K562 (cell line): ENCODE results near the gene DNAAF2. TPM values are rescaled to one million over a fixed set of nuclear protein-coding genes. Genes with fewer than 3 reads are reported as not detected.

Experiments
- ATF7 ChIP-seq: fragments of 450-650 bp; IDR thresholded peaks from 2 replicates; pipeline ENCODE4 v1.7.1; 2014; ENCODE audit warnings: mild to moderate bottlenecking, moderate library complexity
- C11orf30 ChIP-seq: fragments of 450-650 bp; IDR thresholded peaks from 2 replicates; pipeline ENCODE4 v1.6.1; 2016; ENCODE audit warnings: low read depth, mild to moderate bottlenecking
- DMBX1 ChIP-seq: fragments of 250-450 bp; sonication (Bioruptor Pico); IDR thresholded peaks from 2 replicates; pipeline ENCODE4 v1.8.0; 2022; ENCODE audit warnings: inconsistent platforms, mild to moderate bottlenecking, moderate library complexity, borderline replicate concordance
- EGR1 ChIP-seq: fragments of 450-650 bp; conservative IDR thresholded peaks from 2 replicates; pipeline ENCODE4 v1.6.1; 2017; ENCODE audit warnings: mild to moderate bottlenecking
- EWSR1 ChIP-seq: fragments of 450-650 bp; IDR thresholded peaks from 2 replicates; pipeline ENCODE4 v1.6.1; 2018; ENCODE audit warnings: borderline replicate concordance, mild to moderate bottlenecking, low read depth, moderate library complexity; ENCODE audit not compliant: partially characterized antibody
- FOXJ2 ChIP-seq: fragments of 200-800 bp; sonication (Bioruptor generic); IDR thresholded peaks from 2 replicates; pipeline ENCODE4 v1.6.1; 2016; ENCODE audit warnings: missing genetic modification characterization, missing compliant biosample characterization
- MCM3 ChIP-seq: fragments of 450-650 bp; IDR thresholded peaks from 2 replicates; pipeline ENCODE4 v1.6.1; 2016
- POLR3G ChIP-seq: IDR thresholded peaks from 2 replicates; pipeline ENCODE4 v1.6.1; 2011; ENCODE audit not compliant: insufficient read length, insufficient replicate concordance; ENCODE audit errors: extremely low read depth
- SMC3 ChIP-seq: conservative IDR thresholded peaks from 2 replicates; pipeline ENCODE4 v1.6.1; 2011; ENCODE audit warnings: low read depth, low read length, improper control_type of control experiment; ENCODE audit not compliant: insufficient read depth
- TCF7 ChIP-seq: sonication (generic); IDR thresholded peaks from 2 replicates; pipeline ENCODE4 v1.6.1; 2016; ENCODE audit warnings: antibody characterized with exemption, borderline replicate concordance
- TFE3 ChIP-seq: fragments of 450-650 bp; formaldehyde crosslinking; IDR thresholded peaks from 2 replicates; pipeline ENCODE4 v1.4.0; 2020; ENCODE audit warnings: mild to moderate bottlenecking, mixed read lengths
- ZNF253 ChIP-seq: fragments of 250-450 bp; sonication (Bioruptor Pico); conservative IDR thresholded peaks from 2 replicates; pipeline ENCODE4 v1.6.1; 2021; ENCODE audit warnings: mild to moderate bottlenecking
- ZNF551 ChIP-seq: fragments of 250-450 bp; sonication (Bioruptor Pico); IDR thresholded peaks from 2 replicates; pipeline ENCODE4 v1.5.0; 2021; ENCODE audit warnings: mild to moderate bottlenecking, moderate library complexity
- polyA plus RNA-seq, 8 experiments: library from polyadenylated mRNA; depleted of rRNA in 4 of 8; stranded (reverse) in 5 of 8; unstranded in 3 of 8; fragments of >200 nt; fragmentation: Nextera tagmentation in 2 of 8; fragmentation: Illumina TruSeq in 1 of 8; extraction: Ambion mirVana in 2 of 8; extraction: Trizol in 1 of 8; gene quantifications; 2 replicates each; pipeline versions ENCODE4 v1.2.1 to v1.2.3, GENCODE V29; 2011 to 2014; ENCODE audit warnings: inconsistent platforms in 1 of 8, missing spikeins in 1 of 8
- total RNA-seq, 7 experiments: library from RNA; depleted of rRNA in 6 of 7; stranded (reverse); fragments of >200 nt in 6 of 7; fragmentation: Illumina TruSeq in 2 of 7; extraction: Trizol in 2 of 7; gene quantifications; 2 replicates each; pipeline versions ENCODE4 v1.2.1 to v1.2.3, GENCODE V29; 2011 to 2021; ENCODE audit warnings: low replicate concordance in 1 of 7
- TF ChIP-seq, protein P1 (sequence below): fragments of 200-600 bp; sonication (generic); IDR thresholded peaks from one replicate; pipeline ENCODE4 v1.6.1; 2012; ENCODE audit warnings: mild to moderate bottlenecking, low read depth, low read length, inconsistent platforms

The DNAAF2 gene
- total and polyA plus RNA-seq, 9 of the 15 experiments (the other 6 are each of a cell fraction or from before 2014, with no cell fraction given), result 2.4 to 14.6 (median 11.1) TPM

- TF ChIP-seq SMC3, result no peak
- TF ChIP-seq C11orf30, result no peak
- peak; percentile 73; the same call in 1 of the 2 replicates for TF ChIP-seq ZNF551
- TF ChIP-seq ATF7, result no peak
- no peak for TF ChIP-seq FOXJ2
- no peak for TF ChIP-seq MCM3
- TF ChIP-seq EWSR1, result peak; percentile 87
- TF ChIP-seq, protein P1, sequence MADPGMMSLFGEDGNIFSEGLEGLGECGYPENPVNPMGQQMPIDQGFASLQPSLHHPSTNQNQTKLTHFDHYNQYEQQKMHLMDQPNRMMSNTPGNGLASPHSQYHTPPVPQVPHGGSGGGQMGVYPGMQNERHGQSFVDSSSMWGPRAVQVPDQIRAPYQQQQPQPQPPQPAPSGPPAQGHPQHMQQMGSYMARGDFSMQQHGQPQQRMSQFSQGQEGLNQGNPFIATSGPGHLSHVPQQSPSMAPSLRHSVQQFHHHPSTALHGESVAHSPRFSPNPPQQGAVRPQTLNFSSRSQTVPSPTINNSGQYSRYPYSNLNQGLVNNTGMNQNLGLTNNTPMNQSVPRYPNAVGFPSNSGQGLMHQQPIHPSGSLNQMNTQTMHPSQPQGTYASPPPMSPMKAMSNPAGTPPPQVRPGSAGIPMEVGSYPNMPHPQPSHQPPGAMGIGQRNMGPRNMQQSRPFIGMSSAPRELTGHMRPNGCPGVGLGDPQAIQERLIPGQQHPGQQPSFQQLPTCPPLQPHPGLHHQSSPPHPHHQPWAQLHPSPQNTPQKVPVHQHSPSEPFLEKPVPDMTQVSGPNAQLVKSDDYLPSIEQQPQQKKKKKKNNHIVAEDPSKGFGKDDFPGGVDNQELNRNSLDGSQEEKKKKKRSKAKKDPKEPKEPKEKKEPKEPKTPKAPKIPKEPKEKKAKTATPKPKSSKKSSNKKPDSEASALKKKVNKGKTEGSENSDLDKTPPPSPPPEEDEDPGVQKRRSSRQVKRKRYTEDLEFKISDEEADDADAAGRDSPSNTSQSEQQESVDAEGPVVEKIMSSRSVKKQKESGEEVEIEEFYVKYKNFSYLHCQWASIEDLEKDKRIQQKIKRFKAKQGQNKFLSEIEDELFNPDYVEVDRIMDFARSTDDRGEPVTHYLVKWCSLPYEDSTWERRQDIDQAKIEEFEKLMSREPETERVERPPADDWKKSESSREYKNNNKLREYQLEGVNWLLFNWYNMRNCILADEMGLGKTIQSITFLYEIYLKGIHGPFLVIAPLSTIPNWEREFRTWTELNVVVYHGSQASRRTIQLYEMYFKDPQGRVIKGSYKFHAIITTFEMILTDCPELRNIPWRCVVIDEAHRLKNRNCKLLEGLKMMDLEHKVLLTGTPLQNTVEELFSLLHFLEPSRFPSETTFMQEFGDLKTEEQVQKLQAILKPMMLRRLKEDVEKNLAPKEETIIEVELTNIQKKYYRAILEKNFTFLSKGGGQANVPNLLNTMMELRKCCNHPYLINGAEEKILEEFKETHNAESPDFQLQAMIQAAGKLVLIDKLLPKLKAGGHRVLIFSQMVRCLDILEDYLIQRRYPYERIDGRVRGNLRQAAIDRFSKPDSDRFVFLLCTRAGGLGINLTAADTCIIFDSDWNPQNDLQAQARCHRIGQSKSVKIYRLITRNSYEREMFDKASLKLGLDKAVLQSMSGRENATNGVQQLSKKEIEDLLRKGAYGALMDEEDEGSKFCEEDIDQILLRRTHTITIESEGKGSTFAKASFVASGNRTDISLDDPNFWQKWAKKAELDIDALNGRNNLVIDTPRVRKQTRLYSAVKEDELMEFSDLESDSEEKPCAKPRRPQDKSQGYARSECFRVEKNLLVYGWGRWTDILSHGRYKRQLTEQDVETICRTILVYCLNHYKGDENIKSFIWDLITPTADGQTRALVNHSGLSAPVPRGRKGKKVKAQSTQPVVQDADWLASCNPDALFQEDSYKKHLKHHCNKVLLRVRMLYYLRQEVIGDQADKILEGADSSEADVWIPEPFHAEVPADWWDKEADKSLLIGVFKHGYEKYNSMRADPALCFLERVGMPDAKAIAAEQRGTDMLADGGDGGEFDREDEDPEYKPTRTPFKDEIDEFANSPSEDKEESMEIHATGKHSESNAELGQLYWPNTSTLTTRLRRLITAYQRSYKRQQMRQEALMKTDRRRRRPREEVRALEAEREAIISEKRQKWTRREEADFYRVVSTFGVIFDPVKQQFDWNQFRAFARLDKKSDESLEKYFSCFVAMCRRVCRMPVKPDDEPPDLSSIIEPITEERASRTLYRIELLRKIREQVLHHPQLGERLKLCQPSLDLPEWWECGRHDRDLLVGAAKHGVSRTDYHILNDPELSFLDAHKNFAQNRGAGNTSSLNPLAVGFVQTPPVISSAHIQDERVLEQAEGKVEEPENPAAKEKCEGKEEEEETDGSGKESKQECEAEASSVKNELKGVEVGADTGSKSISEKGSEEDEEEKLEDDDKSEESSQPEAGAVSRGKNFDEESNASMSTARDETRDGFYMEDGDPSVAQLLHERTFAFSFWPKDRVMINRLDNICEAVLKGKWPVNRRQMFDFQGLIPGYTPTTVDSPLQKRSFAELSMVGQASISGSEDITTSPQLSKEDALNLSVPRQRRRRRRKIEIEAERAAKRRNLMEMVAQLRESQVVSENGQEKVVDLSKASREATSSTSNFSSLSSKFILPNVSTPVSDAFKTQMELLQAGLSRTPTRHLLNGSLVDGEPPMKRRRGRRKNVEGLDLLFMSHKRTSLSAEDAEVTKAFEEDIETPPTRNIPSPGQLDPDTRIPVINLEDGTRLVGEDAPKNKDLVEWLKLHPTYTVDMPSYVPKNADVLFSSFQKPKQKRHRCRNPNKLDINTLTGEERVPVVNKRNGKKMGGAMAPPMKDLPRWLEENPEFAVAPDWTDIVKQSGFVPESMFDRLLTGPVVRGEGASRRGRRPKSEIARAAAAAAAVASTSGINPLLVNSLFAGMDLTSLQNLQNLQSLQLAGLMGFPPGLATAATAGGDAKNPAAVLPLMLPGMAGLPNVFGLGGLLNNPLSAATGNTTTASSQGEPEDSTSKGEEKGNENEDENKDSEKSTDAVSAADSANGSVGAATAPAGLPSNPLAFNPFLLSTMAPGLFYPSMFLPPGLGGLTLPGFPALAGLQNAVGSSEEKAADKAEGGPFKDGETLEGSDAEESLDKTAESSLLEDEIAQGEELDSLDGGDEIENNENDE, result peak; percentile 12
- no peak for TF ChIP-seq TFE3 (CRISPR knock-in tag)
- no peak for TF ChIP-seq TCF7
- no peak for TF ChIP-seq DMBX1
- TF ChIP-seq EGR1, result no peak
- TF ChIP-seq ZNF253, result 0 out of 2 replicates have a peak, but pooled peaks have one; percentile 6
- TF ChIP-seq POLR3G, result no peak
Observed at GRCh38 chr14:49582113-49582977, 52.7 kb downstream of the DNAAF2 start (continued).
